ENCODE measurements around the gene NBPF8. TPM values are rescaled to one million over a fixed set of nuclear protein-coding genes. Genes with fewer than 3 reads are reported as not detected.
"Not testable (repeated sequence)": the region's sequence is repeated elsewhere in the genome, so short reads cannot be mapped to it uniquely, and the experiment has no call there.

The NBPF8 gene
- total RNA-seq: 17.5 TPM

- intact Hi-C loops (cut with DNase I): not testable (repeated sequence)
- DNase-seq (ENCODE audit: low spot score) (peak; percentile 82), ATAC-seq (peak; percentile 99)
These were observed at the start of gene NBPF8 for GRCh38 chr1:120414911-120415480. Gene NBPF8 (plus strand): TSS chr1:120415035. CDS start chr1:120436523, 21,488 bp downstream.

GRCh38 chr1:120367709-120368108 lies 47.1 kb upstream of the NBPF8 start:
- ATAC-seq; intact Hi-C loops (cut with DNase I); DNase-seq (ENCODE audit: low spot score): not testable (repeated sequence)

GRCh38 chr1:120386651-120387050 lies 28.2 kb upstream of the NBPF8 start:
- DNase-seq (ENCODE audit: low spot score); ATAC-seq; intact Hi-C loops (cut with DNase I): not testable (repeated sequence)

GRCh38 chr1:120388597-120389126 lies 26.2 kb upstream of the NBPF8 start:
- DNase-seq (ENCODE audit: low spot score); intact Hi-C loops (cut with DNase I); ATAC-seq: not testable (repeated sequence)

GRCh38 chr1:120391365-120391764 lies 23.5 kb upstream of the NBPF8 start:
- ATAC-seq; DNase-seq (ENCODE audit: low spot score); intact Hi-C loops (cut with DNase I): not testable (repeated sequence)

GRCh38 chr1:120393316-120394232 lies 21.3 kb upstream of the NBPF8 start:
- DNase-seq (ENCODE audit: low spot score); ATAC-seq; intact Hi-C loops (cut with DNase I): not testable (repeated sequence)

- ATAC-seq: not testable (repeated sequence)
These were observed 9.5 kb upstream of the NBPF8 start for GRCh38 chr1:120405348-120405747.

GRCh38 chr1:120414451-120414850 lies 384 bp upstream of the NBPF8 start:
- intact Hi-C loops (cut with DNase I): not testable (repeated sequence)
- ATAC-seq (peak; percentile 68), DNase-seq (ENCODE audit: low spot score) (peak; percentile 58)

More at GRCh38 chr1:120405348-120405747, 9.5 kb upstream of the NBPF8 start:
- intact Hi-C loops (cut with DNase I); DNase-seq (ENCODE audit: low spot score): not testable (repeated sequence)

GRCh38 chr1:120415492-120415961 lies 692 bp downstream of the NBPF8 start:
- peak; percentile 91 for ATAC-seq
- intact Hi-C loops (cut with DNase I): not testable (repeated sequence)
- peak; percentile 58 for DNase-seq (ENCODE audit: low spot score)

GRCh38 chr1:120425063-120425462 lies 10.2 kb downstream of the NBPF8 start:
- DNase-seq (ENCODE audit: low spot score); ATAC-seq; intact Hi-C loops (cut with DNase I): not testable (repeated sequence)

GRCh38 chr1:120431626-120432025 lies 16.8 kb downstream of the NBPF8 start:
- ATAC-seq; intact Hi-C loops (cut with DNase I); DNase-seq (ENCODE audit: low spot score): not testable (repeated sequence)

GRCh38 chr1:120433831-120434230 lies 19.0 kb downstream of the NBPF8 start:
- DNase-seq (ENCODE audit: low spot score); intact Hi-C loops (cut with DNase I); ATAC-seq: not testable (repeated sequence)

- DNase-seq (ENCODE audit: low spot score); ATAC-seq; intact Hi-C loops (cut with DNase I): not testable (repeated sequence)
These were observed 34.3 kb downstream of the NBPF8 start for GRCh38 chr1:120449124-120449523.

Other genes with a start within 250 kb of the NBPF8 start
- gene SEC22B, start 238.5 kb upstream of the NBPF8 start, total RNA-seq: 30.1 TPM